SU-DHL-6 (cell line): ENCODE data around the gene BMPR1B.

ENCODE experiments used
- EZH2phosphoT487 ChIP-seq: fragments of 200-600 bp; sonication (generic), shearing (Covaris generic); conservative IDR thresholded peaks from 2 replicates; pipeline ENCODE4 v1.6.1; 2018; ENCODE audit warnings: mild to moderate bottlenecking, antibody characterized with exemption, low read length, moderate library complexity, mixed read lengths
- TF ChIP-seq, protein P1 (sequence below): fragments of 200-600 bp; sonication (generic); IDR thresholded peaks from one replicate; pipeline ENCODE4 v1.5.1; 2017; ENCODE audit warnings: antibody characterized with exemption, mild to moderate bottlenecking, low read length, moderate library complexity; ENCODE audit not compliant: insufficient read depth, poor library complexity, severe bottlenecking

DNA sequence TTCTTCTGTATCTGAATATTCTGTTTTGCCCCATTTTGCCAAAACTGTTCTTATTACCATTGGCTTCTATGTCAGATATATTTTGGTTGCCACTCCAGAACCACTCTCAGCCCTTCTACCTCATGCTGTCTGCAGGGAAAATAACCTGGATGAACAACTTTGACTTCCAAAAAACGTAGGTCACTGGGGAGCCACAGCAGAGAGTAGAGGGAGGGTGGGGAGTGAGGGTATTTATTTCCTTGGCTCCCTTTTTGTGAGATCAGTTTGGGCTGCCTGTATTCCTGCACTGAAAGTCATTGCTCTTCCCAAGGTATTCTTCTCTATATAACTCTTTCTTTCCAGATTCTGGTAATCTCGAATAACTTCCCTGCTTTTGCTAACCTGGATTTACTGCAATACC is 6.3 kb downstream of the BMPR1B start:
- TF ChIP-seq, protein P1, sequence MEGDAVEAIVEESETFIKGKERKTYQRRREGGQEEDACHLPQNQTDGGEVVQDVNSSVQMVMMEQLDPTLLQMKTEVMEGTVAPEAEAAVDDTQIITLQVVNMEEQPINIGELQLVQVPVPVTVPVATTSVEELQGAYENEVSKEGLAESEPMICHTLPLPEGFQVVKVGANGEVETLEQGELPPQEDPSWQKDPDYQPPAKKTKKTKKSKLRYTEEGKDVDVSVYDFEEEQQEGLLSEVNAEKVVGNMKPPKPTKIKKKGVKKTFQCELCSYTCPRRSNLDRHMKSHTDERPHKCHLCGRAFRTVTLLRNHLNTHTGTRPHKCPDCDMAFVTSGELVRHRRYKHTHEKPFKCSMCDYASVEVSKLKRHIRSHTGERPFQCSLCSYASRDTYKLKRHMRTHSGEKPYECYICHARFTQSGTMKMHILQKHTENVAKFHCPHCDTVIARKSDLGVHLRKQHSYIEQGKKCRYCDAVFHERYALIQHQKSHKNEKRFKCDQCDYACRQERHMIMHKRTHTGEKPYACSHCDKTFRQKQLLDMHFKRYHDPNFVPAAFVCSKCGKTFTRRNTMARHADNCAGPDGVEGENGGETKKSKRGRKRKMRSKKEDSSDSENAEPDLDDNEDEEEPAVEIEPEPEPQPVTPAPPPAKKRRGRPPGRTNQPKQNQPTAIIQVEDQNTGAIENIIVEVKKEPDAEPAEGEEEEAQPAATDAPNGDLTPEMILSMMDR = no peak
- TF ChIP-seq EZH2phosphoT487 = no peak
